Activated CD4-positive, alpha-beta T cell treated with anti-CD3 and anti-CD28 coated beads, Interleukin-2, amount 50 U/mL, for 24 hours (primary cell): ENCODE measurements around the gene TFDP2.
"Not testable (repeated sequence)": the region's sequence is repeated elsewhere in the genome, so short reads cannot be mapped to it uniquely, and the experiment has no call there.

Source experiments
- DNase-seq, 2 donors: peaks; one replicate each; pipeline ENCODE4 v3.0.0-alpha.2; 2020; ENCODE audit warnings: low read depth in 1 of 2, low spot score in 1 of 2

TFDP2 gene

DNA sequence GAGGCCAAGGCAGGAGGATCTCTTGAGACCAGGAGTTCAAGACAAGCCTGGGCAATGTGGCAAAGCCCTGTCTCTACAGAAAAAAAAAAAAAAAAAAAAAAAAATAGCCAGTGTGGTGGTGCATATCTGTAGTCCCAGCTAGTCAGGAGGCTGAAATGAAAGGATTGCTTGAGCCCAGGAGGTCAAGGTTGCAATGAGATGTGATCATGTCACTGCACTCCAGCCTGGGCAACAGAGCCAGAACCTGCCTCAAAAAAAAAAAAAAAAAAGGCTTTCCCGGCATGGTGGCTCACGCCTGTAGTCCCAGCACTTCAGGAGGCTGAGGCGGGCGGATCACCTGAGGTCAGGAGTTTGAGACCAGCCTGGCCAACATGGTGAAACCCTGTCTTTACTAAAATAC, 73.7 kb downstream of the TFDP2 start:
- DNase-seq, result not testable (repeated sequence)

DNA sequence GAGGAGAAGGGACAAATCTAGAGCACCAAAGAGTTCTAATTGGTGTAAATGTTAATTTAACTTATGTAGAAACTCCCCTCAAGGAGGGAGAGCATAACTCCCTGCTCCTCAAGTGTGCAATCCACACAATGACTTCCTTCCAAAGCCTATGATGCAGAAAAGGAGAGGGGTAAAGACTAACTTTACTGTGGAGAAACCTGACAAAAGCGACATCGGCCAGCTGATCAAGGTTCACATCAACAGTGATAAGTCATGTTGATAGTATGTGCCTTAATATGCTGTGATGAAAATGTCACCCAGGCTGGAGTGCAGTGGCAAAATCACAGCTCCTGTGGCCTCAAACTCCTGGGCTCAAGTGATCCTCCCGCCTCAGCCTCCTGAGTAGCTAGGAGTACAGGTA, 76.5 kb downstream of the TFDP2 start:
- DNase-seq, result no peak

DNA sequence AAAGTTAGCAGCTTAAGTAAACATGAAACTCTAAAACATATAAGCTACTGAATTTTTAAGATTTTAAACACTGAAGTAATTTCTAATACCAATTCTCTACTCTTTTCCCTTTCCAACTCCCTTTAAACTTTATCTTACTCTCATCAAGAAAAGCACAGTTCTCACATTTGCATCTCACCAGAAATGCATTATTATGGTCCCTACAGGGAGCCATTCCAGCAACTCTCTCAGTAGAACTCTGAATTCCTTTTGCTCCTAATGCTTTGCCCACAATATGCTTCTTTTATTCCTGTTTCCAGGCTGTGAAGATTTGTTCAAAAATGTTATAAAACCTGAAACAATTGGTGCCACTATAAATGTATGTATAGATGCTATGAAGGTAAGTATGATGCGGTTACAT, 83.4 kb downstream of the TFDP2 start:
- no peak for DNase-seq

DNA sequence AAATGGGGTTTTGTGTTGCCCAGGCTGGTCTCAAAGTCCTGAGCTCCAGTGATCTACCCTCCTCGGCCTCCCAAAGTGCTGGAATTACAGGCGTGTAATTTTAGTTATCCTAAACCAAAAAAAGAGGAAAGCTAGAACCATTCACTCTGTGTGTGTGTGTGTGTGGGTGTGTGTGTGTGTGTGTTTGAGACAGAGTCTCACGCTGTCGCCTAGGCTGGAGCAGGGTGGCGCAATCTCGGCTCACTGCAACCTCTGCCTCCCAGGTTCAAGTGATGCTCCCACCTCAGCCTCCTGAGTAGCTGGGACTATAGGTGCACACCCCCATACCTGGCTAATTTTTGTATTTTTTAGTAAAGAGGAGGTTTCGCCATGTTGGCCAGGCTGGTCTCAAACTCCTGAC, 84.0 kb downstream of the TFDP2 start:
- DNase-seq, result no peak

DNA sequence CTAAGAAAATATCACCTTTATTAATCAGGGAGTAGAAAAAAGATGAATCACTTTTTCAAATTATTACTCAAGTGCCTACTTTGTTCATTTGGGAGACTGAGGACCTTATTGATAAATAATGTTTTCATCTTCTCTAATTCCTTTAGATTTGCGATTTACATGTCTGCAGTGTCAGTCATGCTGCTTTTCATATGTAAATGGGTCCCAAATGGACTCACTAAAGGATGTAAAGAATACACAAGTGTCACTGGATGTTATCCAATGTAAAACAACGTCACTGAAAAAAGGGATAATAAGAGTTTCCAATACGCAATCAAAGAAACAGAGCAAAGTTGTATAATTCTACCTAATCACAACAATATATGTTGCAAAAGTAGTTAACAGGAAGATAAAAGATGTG, 84.9 kb downstream of the TFDP2 start:
- no peak for DNase-seq

DNA sequence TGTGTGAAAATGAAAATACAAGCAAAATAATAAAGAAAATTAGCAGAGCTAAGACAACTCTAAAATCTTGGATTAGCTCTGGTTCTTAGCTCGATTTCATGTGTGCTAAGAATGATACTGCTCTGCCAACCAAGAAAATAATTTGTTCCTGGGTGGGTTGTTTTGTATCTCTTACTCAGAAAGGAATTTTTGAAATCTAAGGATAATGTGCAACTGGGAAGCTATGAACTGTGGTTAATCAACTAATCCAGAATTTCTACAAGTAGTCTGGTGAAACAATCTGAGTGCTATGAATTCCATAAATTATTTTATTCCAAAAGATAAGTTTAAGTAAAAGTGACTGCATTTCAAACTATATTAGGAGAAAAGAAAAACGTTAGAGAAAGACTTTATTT, 92.0 kb downstream of the TFDP2 start:
- no peak for DNase-seq

DNA sequence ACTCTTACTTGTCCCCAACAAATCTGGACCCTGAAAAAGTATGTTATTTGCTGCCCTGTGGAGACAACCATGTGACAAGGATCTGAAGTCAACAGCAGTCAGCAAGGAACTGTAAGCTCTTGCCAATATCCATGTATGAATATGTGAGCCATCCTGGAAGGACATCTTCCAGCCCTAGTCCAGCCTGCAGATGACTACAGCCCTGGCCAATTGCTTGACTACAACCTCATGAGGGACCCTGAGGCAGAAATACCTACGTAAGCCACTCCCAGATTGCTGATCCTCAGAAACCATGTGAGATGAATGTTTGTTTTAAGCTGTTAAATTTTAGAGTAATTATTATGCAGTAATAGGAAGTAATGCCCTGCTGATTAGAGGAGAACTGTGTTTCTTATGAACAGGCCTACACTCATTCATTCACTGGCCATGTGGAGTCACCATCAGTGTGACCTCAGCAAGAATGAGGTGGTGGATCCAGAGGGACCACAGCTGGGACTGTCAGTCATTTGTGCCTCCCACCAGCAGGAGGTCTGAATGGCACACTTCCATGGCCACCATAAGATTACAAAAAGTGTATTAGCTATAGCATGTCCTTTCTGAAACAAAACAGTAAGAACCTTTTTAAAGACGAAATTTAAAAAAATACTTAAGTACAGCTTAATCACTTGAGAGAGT, 92.6 kb downstream of the TFDP2 start:
- DNase-seq, result no peak

DNA sequence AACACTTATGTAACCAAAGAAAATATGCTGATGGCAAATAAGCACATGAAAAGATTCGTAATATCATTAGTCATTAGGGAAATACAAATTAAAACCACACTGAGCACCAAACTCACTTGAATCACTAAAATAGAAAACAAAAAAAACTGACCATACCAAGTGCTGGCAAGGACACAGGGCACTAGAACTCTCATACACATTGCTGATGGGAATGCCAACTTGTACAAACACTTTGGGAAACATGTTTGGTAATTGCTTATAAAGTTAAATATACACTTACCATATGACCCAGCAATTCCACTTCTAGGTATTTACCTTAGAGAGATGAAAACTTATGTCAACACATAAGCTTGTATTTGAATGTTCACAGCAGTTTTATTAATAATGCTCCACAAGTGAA, 95.5 kb downstream of the TFDP2 start:
- no peak for DNase-seq

DNA sequence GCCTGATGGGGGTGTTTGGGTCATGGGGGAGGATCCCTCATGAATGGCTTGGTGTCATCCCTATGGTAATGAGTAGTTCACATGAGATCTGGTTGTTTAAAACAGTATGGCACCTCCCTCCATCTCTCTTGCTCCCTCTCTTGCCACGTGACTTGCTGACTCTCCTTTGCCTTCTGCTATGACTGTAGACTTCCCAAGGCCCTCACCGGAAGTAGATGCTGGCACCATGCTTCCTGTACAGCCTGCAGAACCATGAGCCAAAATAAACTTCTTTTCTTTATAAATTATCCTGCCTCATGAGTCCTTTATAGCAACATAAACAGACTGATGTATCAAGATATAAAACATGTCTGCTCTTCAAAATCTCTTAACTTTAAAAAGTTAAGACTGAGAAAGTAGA, 96.1 kb downstream of the TFDP2 start:
- DNase-seq, result no peak

DNA sequence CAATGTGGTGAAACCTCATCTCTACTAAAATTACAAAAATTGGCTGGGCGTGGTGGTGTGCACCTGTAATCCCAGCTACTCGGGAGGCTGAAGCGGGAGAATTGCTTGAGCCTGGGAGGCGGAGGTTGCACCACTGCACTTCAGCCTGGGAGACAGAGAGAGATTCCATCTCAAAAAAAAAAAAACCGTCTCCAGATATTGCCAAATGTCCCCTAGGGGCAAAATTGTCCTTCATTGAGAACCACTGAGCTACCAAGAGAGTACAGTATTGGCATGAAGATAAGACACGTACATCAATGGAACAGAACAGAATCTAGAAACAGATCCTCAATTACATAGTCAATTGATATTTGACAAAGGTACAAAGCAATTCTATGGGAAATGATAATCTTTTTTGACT, 98.0 kb downstream of the TFDP2 start:
- no peak for DNase-seq

DNA sequence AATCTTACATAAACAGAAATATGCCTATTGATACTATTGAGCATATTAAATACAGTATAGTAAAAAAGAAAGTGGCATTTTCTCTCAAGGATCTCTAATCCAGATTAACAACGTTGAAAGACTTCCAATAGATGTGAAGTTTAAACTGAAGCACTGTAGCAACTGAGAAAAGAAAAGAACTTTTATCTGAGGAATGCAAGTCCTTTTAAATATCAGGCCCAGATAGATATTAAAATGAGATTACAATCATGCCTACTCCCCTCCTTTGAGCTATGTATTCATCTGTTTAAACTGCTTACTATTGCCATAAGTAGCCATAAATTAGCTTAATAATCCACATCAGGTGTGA, 102.3 kb downstream of the TFDP2 start:
- DNase-seq, result no peak

DNA sequence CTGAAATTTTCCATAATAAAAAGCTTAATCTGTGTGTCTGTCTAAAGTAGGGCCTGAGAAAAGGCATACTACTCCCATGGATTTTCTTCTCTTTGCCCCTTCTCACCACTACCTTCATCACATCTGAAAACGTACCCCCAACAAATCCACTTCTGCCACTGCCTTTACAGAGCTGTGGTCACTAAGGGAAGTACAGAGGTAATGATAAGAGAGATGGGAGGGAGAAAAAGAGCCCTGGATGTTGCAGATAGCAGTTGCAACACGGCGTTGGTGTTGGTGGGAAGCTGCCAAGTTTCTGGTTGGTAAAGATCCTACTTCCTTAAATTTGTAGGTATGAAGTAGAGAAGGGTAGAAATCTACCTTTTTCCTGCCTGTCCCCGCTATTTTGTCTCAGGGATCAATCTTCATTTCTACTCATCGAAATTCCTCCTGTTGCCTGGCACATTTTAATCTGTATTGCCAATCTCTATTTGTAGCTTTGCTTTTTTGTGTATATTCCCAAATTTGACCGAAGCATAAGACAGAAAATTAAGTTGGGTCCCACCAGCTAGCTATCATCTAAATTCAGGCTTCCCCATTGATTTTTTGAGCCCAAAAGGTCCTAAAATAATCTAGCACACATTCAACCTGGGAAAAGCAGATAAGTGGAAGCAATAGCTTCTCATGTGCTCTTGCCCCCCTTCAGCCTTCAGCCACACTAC, 102.9 kb downstream of the TFDP2 start:
- no peak for DNase-seq

DNA sequence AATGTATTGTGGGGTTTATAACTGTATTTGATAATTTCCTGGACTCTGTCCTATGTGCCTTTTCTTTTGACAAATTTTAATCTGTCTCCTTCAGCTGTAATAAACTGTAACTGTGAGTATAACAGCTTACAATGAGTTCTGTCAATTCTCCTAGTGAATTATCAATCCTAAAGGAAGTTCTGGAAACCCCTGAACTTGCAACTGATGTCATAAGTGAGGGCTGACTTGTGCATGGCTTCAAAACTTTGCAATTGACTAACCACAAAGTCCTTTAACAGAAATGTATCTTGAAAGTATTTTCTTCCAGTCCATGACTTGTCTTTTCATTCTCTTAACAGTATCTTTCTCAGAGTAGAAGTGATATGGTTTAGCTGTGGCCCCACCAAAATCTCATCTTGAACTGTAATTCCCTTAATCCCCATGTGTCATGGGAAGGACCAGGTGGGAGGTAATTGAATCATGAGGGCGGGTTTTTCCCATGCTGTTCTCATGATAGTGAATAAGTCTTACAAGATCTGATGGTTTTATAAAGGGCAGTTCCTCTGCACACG, 108.3 kb downstream of the TFDP2 start:
- no peak for DNase-seq

DNA sequence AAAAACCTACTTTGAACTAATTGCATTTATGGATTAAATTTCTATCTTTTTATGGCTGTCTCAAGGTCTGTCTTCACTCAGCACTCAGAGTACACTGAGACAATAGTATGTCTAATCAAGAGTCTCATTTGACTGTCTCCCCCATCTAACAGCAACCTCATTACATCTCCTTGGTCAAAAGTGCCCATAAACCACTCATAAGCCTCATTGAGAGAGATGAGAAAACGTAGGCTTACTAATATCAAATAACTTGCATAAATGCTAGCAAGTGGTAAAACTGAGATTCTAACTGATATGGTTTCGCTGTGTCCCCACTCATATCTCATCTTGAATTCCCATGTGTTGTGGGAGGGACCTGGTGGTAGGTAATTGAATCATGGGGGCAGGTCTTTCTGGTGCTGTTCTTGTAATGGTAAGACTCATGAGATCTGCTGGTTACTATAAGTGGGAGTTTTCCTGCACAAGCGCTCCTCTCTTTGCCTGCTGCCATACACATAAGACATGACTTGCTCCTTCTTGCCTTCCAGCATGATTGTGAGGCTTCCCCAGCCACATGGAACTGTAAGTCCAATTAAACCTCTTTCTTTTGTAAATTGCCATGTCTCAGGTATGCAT, 113.9 kb downstream of the TFDP2 start:
- DNase-seq, result no peak

DNA sequence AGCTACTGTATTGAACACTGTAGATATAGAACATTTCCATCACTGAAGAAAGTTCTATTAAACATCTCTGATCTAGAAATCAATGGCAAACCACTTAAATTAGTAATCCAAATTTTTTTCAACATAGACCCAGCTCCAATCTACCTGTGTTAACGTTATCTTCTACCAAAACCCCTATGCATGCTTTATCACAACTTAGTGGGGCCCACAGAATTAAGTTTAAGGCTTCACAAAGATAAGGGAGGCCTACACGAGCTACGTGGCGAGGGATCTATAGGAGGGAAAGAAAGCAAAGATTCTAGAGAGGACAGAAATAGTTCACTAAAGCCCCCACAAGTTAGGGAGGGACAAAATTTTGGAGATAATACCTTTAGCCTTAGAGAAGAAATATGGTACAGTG, 116.1 kb downstream of the TFDP2 start:
- DNase-seq, result no peak

DNA sequence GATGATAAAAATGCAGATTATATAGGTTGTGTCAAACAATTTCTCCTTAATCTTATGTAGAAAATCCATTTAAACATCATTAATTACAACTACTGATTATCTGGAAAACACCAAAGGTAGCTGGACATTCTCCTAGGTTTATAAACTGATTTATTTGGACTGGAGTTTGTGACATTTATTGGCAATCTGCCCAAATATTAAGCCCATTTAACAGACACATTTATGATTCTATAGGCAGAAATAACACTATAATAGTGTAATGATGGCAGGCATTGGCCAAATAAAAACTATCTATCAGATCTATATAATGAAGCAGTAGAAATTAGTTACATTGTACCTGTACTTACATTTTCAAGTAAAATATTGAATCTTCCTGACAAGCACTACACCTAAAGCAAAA, 117.8 kb downstream of the TFDP2 start:
- no peak for DNase-seq

DNA sequence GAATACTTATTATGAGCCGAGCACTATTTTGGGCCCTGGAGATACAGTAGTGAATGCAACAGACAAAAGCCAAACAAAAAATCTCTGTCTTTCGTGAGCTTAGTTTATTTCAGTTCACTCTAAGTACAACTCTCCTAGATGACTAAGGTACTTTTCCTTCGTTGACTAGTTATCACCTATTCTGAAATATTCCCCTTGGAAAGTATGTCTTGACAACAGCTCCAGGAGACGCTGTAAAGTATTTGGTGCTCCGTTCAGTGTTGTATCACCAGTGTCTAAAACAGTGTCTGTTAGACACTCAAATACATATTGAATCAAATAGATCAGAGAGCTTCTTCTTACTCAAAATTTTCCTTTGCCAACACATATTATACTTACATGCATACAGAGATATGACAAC, 119.6 kb downstream of the TFDP2 start:
- DNase-seq, result no peak

DNA sequence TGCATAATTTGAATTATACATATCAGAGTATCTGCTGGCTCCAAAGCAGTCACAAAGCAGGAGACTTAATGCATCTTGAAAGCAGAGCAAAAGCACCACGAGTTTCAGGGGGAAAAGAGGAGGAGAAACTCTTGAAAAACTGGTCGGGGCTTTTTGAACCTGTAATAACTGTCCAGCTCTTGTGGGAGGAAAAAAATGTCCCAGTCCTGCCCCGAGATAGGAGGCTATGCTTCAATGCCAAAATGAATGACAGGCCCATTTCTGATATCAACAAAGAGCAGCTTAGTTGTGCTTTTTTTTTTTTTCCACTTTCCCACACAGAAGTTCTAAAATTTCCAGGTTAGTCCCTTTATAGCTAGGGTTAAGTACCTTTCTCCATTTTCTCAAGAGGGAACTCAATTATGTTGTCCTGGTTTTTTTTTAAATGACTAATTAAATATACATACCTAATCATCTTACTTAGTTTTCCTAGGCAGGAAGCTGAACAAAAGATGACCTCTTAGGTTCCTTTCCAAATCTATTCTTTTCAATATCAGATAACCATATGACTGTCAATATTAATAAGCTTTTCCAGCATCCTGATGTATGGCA, 120.2 kb downstream of the TFDP2 start:
- no peak for DNase-seq

DNA sequence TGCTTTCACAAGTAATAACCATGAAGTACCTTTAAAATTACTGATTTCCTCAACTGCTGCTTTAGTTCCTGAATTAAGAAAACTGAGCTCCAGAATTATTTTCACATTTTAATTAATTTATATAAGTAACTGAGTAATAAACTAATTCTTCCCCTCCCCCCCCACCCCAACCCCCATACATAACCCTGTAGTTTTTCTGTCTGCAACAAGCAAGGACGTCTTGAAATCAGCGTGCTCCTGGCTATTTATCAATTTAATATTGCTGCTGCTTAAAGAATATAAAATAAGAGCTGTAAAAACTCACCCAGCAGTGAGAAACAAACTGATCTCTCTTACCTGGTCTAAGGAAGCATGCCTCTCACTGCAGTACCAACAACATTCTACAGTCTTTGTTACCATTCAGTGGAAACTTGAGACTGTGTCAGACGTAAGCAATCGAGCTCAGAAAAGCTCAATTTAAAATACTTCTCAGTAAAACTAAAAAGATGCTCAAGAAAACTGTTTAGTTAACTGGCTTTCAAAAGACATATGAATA, 121.0 kb downstream of the TFDP2 start:
- DNase-seq, result peak in 1 of 2 donors; percentile 19

DNA sequence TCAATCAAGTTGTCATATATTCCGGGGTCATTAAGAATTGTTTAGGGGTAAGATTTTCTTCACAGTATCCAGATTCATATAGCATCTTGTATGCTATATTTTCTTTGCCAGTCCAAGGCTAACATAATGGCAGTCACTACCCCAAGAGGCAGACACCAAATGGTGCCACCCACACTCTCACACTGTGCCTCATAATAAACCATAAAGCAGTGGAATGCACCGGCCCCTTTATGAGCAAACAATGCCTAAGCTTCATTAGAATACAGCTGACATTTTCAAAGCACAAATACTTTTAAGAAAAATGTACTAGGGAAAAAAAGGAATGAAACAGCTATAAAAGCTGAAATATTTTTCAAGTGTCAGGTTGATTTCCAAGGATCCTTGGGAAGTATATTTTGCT, 121.6 kb downstream of the TFDP2 start:
- peak in 1 of 2 donors; percentile 27 for DNase-seq

DNA sequence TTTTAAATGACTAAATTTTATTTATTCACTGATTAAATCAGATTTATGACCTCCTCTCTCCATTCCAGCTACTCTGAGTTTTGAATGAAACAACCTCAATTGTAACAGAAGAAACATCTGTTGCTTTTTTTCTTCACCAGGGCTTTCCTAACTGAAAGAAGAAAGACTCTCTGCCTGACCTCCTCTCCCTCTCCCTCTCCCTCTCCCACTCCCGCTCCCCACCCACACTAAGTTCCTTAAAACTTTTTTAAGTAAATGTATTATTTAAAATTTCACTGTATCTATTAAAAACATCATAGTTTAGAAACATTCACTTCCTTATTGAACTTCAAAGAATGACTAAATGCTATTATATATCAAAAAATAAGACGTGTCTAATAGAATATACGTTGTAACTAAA, 122.0 kb downstream of the TFDP2 start:
- no peak for DNase-seq

DNA sequence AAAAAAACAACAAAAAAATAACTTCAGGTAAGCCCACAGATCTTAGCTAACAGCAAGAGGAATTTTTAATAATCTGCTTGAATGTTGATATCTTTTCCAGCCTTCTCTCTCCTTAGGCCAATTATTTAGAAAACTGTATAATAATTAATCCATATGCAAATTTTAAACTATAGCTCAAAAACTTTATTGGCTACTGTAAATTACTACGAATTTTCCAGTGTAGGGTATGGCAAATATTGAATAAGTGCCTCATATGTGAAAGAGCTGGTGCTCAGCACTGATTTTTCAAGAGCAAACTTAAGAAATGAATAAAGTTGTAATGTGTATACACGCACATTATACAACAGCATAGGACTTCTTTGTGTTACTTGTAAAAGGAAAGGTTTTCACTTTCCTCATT, 123.0 kb downstream of the TFDP2 start:
- DNase-seq, result no peak
